Colonic mucosa (tissue), 4 donors: Measurements from ENCODE around the gene TMEM212. TPM values are rescaled to one million over a fixed set of nuclear protein-coding genes. Genes with fewer than 3 reads are reported as not detected.

Source experiments
- DNase-seq: peaks from one replicate; pipeline ENCODE4 v3.0.0-alpha.2; 2020
- H3K27ac ChIP-seq: fragments of 200-600 bp; one replicate; pipeline ENCODE4 v1.8.0; 2021
- H3K27me3 ChIP-seq: fragments of 200-600 bp; one replicate; pipeline ENCODE4 v1.8.0; 2021
- H3K36me3 ChIP-seq: fragments of 200-600 bp; one replicate; pipeline ENCODE4 v1.8.0; 2021
- H3K4me1 ChIP-seq: fragments of 200-600 bp; one replicate; pipeline ENCODE4 v1.8.0; 2021; ENCODE audit warnings: mild to moderate bottlenecking
- H3K4me3 ChIP-seq: fragments of 200-600 bp; one replicate; pipeline ENCODE4 v1.8.0; 2021
- H3K9ac ChIP-seq, 2 donors: one replicate each; pipeline ENCODE4 v1.7.0; 2013; ENCODE audit warnings: control low read depth in 2 of 2, low read depth in 2 of 2, low read length in 2 of 2
- H3K9me3 ChIP-seq: fragments of 200-600 bp; one replicate; pipeline ENCODE4 v1.8.0; 2021
- intact Hi-C: fragments of 100-400 bp; cut with DNase I; formaldehyde crosslinking; loops from one replicate; pipeline ENCODE4 v1.14.1; 2022
- total RNA-seq, 2 donors: library from RNA; stranded (reverse); fragmentation: NEBNext Ultra II Directional in 1 of 2; extraction: Animal tissue kit (Norgen Biotek cat#: 25700) in 1 of 2; gene quantifications; one replicate each; pipeline ENCODE4 v1.2.1, GENCODE V29; 2021
- TF ChIP-seq, protein P1 (sequence below): fragments of 200-600 bp; IDR thresholded peaks from one replicate; pipeline ENCODE4 v1.8.0; 2022; ENCODE audit warnings: antibody characterized with exemption, mild to moderate bottlenecking
- donor health status: healthy.
- donor health status: DM: no; HTN: no; CAD: no.
- donor health status: DM: no; HTN: no; CAD: no.

The TMEM212 gene
- not detected for total RNA-seq

DNA sequence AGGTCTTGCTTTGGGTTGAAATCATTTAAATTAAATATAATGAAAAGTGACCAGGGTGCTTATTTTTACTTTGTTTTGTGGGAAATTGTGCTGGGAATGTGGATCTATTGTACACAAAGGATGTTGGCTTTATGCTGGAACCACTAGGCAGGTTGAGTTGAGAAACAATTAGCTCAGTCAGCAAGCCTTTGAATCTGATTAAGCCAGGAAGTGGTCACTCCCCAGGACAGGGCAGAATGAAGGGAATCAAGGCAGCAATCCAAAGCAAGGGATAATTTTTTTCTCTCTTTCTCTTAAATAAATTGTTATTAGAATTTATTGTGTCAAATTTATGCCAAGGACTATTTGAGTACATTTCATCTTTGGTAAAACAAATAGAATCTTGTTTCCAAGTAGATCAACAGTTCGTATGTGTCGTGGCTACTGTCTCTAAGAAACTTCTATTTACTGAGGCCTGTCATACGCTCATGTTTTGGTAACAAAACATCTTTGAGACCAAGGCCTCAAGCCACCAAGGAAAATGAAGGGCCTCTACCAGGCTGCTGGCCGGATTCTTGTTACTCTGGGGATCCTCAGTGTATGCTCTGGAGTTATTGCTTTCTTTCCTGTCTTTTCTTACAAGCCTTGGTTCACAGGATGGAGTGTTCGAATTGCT, at the start of gene TMEM212:
Gene TMEM212, plus strand, starts transcription at position 486 of the 655 bp plus-strand sequence. Its CDS starts 35 bp downstream, at position 521.
- Histone ChIP-seq H3K9me3 (no peaks in the 10 kb centered on the region), H3K36me3 (no peaks in the 10 kb centered on the region), H3K27me3 (no peaks in the 10 kb centered on the region), H3K27ac (no peak within 1 kb of the TSS), H3K4me3 (no peak within 1 kb of the TSS), H3K4me1 (peaks cover 6% of the 10 kb centered on the region), H3K9ac (no peak within 1 kb of the TSS)
- TF ChIP-seq, protein P1, sequence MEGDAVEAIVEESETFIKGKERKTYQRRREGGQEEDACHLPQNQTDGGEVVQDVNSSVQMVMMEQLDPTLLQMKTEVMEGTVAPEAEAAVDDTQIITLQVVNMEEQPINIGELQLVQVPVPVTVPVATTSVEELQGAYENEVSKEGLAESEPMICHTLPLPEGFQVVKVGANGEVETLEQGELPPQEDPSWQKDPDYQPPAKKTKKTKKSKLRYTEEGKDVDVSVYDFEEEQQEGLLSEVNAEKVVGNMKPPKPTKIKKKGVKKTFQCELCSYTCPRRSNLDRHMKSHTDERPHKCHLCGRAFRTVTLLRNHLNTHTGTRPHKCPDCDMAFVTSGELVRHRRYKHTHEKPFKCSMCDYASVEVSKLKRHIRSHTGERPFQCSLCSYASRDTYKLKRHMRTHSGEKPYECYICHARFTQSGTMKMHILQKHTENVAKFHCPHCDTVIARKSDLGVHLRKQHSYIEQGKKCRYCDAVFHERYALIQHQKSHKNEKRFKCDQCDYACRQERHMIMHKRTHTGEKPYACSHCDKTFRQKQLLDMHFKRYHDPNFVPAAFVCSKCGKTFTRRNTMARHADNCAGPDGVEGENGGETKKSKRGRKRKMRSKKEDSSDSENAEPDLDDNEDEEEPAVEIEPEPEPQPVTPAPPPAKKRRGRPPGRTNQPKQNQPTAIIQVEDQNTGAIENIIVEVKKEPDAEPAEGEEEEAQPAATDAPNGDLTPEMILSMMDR, result no peak
- intact Hi-C loops, result no loop called here
- DNase-seq, result no peak

DNA sequence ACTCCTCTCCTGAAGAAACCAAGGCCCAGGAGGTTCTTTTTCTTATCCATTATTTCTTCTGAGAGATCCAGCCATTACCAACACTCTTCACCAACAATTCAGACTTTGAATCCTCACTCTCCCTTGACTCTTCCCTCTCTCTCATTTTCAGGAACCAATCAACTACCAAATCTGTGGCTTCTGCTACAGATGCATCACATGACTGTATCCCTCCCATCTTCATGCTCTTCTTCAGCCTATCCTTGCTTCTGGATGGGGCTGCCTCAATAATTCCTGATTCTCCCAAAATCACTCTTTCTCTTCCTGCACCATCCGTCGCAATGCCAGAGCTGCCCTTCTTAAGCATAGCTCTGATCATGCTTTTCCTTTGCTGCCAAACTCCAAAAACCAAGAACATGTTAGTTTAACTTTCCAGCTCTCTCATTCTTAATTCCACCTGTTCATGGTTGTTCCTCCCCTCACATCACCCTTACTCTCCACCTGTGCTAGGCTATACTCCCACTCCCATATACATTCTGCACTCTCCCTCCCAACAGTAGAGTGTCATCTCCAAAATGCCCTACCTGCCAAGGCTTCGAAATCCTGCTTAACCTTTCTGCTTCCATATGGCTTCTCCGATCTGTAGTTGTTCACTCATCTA, 46.4 kb upstream of the TMEM212 start:
- Histone ChIP-seq H3K27me3 (no peaks in the 10 kb centered on the region), H3K9me3 (no peaks in the 10 kb centered on the region), H3K4me3 (no peak overlapping the region), H3K4me1 (no peaks in the 10 kb centered on the region), H3K36me3 (no peaks in the 10 kb centered on the region), H3K27ac (no peak overlapping the region), H3K9ac (no peak overlapping the region)
- intact Hi-C loops, result no loop called here
- TF ChIP-seq, protein P1, result no peak
- no peak for DNase-seq

DNA sequence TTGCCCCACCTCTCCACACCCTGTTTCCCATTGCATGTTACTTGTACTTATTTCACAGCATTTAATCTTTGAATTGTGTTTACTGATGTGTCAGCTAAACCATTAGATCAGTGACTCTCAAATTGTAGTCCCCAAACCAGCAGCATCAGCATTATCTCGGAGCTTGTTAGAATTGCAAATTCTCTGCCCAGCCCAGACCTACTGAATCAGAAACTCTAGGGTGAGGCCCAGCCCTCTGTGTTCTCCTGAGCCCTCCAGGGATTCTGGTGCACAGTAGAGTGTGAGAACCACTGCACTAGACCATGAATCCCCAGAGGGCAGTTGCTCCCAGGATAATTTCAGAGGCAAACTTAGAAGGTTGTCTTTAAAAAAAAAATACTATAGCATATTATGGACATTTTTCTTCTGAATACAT, 45.9 kb upstream of the TMEM212 start:
- H3K4me3 ChIP-seq, result no peak overlapping the region
- intact Hi-C loops, result no loop called here
- no peaks in the 10 kb centered on the region for H3K4me1 ChIP-seq
- TF ChIP-seq, protein P1, result no peak
- no peak for DNase-seq
- H3K9ac ChIP-seq, result no peak overlapping the region
- no peaks in the 10 kb centered on the region for H3K36me3 ChIP-seq
- H3K27ac ChIP-seq, result no peak overlapping the region
- H3K27me3 ChIP-seq, result no peaks in the 10 kb centered on the region
- H3K9me3 ChIP-seq, result no peaks in the 10 kb centered on the region

DNA sequence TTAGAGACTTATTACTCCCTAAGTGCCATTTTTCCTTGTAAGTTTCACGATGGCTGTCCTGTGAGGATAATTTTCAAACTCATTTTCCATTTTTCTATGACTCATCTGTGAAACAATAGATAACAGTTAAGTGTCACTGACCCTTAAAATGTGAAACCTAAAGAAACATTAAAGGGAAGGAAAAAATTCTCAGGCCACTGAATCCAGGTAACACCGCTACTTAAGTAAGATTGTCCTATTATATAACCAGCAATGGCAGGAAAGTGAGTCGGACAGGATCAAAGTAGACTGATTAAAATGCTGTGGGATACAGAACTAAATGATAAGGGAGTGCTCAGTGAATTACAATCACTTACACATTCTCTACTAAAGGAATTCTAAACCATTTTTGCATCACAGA, 45.3 kb upstream of the TMEM212 start:
- Histone ChIP-seq H3K9ac (no peak overlapping the region), H3K4me1 (no peaks in the 10 kb centered on the region), H3K36me3 (no peaks in the 10 kb centered on the region), H3K27me3 (no peaks in the 10 kb centered on the region), H3K4me3 (no peak overlapping the region), H3K27ac (no peak overlapping the region), H3K9me3 (no peaks in the 10 kb centered on the region)
- no peak for DNase-seq
- TF ChIP-seq, protein P1, result no peak
- intact Hi-C loops, result no loop called here

DNA sequence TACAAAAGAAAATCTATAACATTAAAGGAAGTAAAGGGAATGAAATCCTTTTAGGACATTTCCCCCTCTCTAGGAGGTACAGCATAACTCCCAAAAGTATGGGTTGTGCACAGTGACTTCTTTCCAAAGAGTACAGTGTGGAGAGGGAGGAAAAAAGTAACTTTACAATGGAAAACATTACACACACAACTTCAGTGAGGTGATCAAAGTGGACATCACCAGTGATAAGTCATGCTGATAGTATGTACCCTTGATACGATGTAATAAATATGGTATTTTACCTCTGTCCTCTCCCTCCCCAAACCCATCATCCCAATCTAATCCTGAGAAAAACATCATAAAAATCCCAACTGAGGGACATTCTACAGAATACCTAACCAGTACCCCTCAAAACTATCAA, 43.6 kb upstream of the TMEM212 start:
- Histone ChIP-seq H3K27me3 (no peaks in the 10 kb centered on the region), H3K4me1 (no peaks in the 10 kb centered on the region), H3K36me3 (no peaks in the 10 kb centered on the region), H3K9me3 (no peaks in the 10 kb centered on the region), H3K27ac (no peak overlapping the region), H3K9ac (no peak overlapping the region), H3K4me3 (no peak overlapping the region)
- no peak for DNase-seq
- intact Hi-C loops, result no loop called here
- TF ChIP-seq, protein P1, result no peak
